HepG2 (cell line): Measurements from ENCODE around the gene UBFD1. TPM values are rescaled to one million over a fixed set of nuclear protein-coding genes. Genes with fewer than 3 reads are reported as not detected.
A peak's percentile ranks its signal among the peaks of the same experiment; 100 is the strongest.

ENCODE experiments used
- ATAC-seq: fragments of 200-7000 bp; cut with Tn5 transposase; 3 replicates; pipeline ENCODE4 v1.9.1; 2020; ENCODE audit warnings: mild to moderate bottlenecking, moderate library complexity
- BruUV-seq: library from RNA; stranded (reverse); fragments of 400-500 nt; replicated peaks from 2 replicates; lab custom pipeline; 2021; lab: Mats Ljungman, UMichigan
- CTCF ChIA-PET: fragments of 300-600 bp; formaldehyde crosslinking; extraction: SDS; loops from one replicate; lab custom pipeline; 2021; ENCODE audit warnings: low total read pairs, inconsistent platforms, low intra/inter-chr PET ratio; lab: Yijun Ruan, JAX
- POLR2A ChIA-PET: fragments of 350-600 bp; sonication (Branson Sonifier 250); formaldehyde crosslinking; loops from one replicate; lab custom pipeline; 2020; ENCODE audit warnings: antibody characterized with exemption, inconsistent platforms; lab: Yijun Ruan, JAX
- DNase-seq: peaks from one replicate; pipeline ENCODE4 v3.0.0-alpha.2; 2015; ENCODE audit warnings: low spot score
- FAIRE-seq: peaks from 3 replicates; lab custom pipeline; 2011; peaks lifted over from hg19 to GRCh38; lab: Jason Lieb, UNC
- H2AFZ ChIP-seq: one replicate; pipeline ENCODE4 v1.6.1; 2011; ENCODE audit warnings: low read length, inconsistent platforms
- H3K27ac ChIP-seq: fragments of 300-600 bp; 3 replicates; pipeline ENCODE4 v1.8.0; 2011; ENCODE audit warnings: mixed run types, mild to moderate bottlenecking, mixed read lengths, low read length, inconsistent platforms; ENCODE audit not compliant: insufficient read depth; ENCODE audit errors: extremely low read length
- H3K27me3 ChIP-seq, 2 experiments: fragments of 200-600 bp in 1 of 2; 2 replicates in 1 of 2; 3 replicates in 1 of 2; pipeline versions ENCODE4 v1.6.0 to v1.8.0; 2011; ENCODE audit warnings: low read length in 2 of 2, mild to moderate bottlenecking in 2 of 2, moderate library complexity in 2 of 2, inconsistent platforms in 1 of 2; ENCODE audit not compliant: insufficient read depth in 2 of 2, control insufficient read depth in 1 of 2
- H3K36me3 ChIP-seq, 2 experiments: fragments of 200-600 bp in 1 of 2; replicated peaks in 1 of 2; 2 replicates in 1 of 2; 3 replicates in 1 of 2; pipeline versions ENCODE4 v1.5.1 to v1.8.0; 2011; ENCODE audit warnings: low read length in 2 of 2, inconsistent platforms in 1 of 2; ENCODE audit not compliant: insufficient read depth in 2 of 2, control insufficient read depth in 1 of 2
- H3K4me1 ChIP-seq: 2 replicates; pipeline ENCODE4 v1.5.1; 2012; ENCODE audit warnings: low read length, inconsistent platforms; ENCODE audit not compliant: insufficient read depth
- H3K4me2 ChIP-seq: 2 replicates; pipeline ENCODE4 v1.6.0; 2011; ENCODE audit warnings: low read depth, low read length, inconsistent platforms
- H3K4me3 ChIP-seq, 3 experiments: fragments of 200-600 bp in 1 of 3; sonication (generic), shearing (Covaris generic) in 1 of 3; replicated peaks in 1 of 3; 2 replicates each; pipeline ENCODE4 v1.5.1; 2011 to 2016; ENCODE audit warnings: low read length in 3 of 3, inconsistent platforms in 2 of 3, low read depth in 2 of 3, mild to moderate bottlenecking in 2 of 3, control low read depth in 1 of 3, mixed read lengths in 1 of 3; ENCODE audit not compliant: insufficient read depth in 1 of 3
- H3K79me2 ChIP-seq: one replicate; pipeline ENCODE4 v1.6.1; 2011; ENCODE audit warnings: low read length, inconsistent platforms; ENCODE audit not compliant: insufficient read depth
- H3K9ac ChIP-seq: 2 replicates; pipeline ENCODE4 v1.6.0; 2011; ENCODE audit warnings: mild to moderate bottlenecking, low read depth, low read length, inconsistent platforms; ENCODE audit not compliant: insufficient read depth
- H3K9me3 ChIP-seq: 2 replicates; pipeline ENCODE4 v1.5.1; 2012; ENCODE audit warnings: mild to moderate bottlenecking, low read length
- H4K20me1 ChIP-seq: 2 replicates; pipeline ENCODE4 v1.6.0; 2011; ENCODE audit warnings: inconsistent platforms, mild to moderate bottlenecking, low read length, moderate library complexity; ENCODE audit not compliant: insufficient read depth
- FOXO4 ChIP-seq: sonication (generic); formaldehyde crosslinking; conservative IDR thresholded peaks from 2 replicates; pipeline ENCODE4 v1.8.1; 2023; ENCODE audit warnings: missing genetic modification reagents
- NRL ChIP-seq: sonication (generic); formaldehyde crosslinking; IDR thresholded peaks from 2 replicates; pipeline ENCODE4 v1.5.0; 2020; ENCODE audit warnings: missing genetic modification reagents, mild to moderate bottlenecking, moderate library complexity, borderline replicate concordance
- RBM22 ChIP-seq: fragments of 200-400 bp; formaldehyde crosslinking; optimal IDR thresholded peaks from 2 replicates; pipeline ENCODE3; 2017; ENCODE audit warnings: mild to moderate bottlenecking, low read length, moderate library complexity
- YEATS2 ChIP-seq: sonication (generic); formaldehyde crosslinking; IDR thresholded peaks from 2 replicates; pipeline ENCODE4 v1.4.0; 2020; ENCODE audit warnings: missing genetic modification reagents, borderline replicate concordance
- ZNF207 ChIP-seq: fragments of 450-650 bp; IDR thresholded peaks from 2 replicates; pipeline ENCODE4 v1.6.1; 2016; ENCODE audit warnings: antibody characterized with exemption, borderline replicate concordance
- ZNF616 ChIP-seq: sonication (generic); formaldehyde crosslinking; IDR thresholded peaks from 2 replicates; pipeline ENCODE4 v1.5.0; 2020; ENCODE audit warnings: low read depth, mild to moderate bottlenecking, missing genetic modification reagents
- WGBS: methylation state at CpG from one replicate; pipeline ENCODE4 v1.1.6; 2017; ENCODE audit warnings: low lambda C conversion rate; 5-methylcytosine and 5-hydroxymethylcytosine counted together
- in situ Hi-C: cut with HindIII; loops from 2 replicates; pipeline ENCODE4 v1.10.0; 2017; ENCODE audit warnings: low pct_unique_long_range_greater_than_20kb; ENCODE audit not compliant: extremely low pct_ligation_motif_present
- intact Hi-C: fragments of 100-400 bp; cut with micrococcal nuclease; formaldehyde crosslinking; loops from one replicate; pipeline ENCODE4 v1.10.0; 2022; ENCODE audit not compliant: unreplicated experiment
- polyA plus RNA-seq, 8 experiments: library from polyadenylated mRNA; depleted of rRNA in 3 of 8; stranded (reverse) in 7 of 8; unstranded in 1 of 8; fragments of >200 nt; fragmentation: Illumina TruSeq in 4 of 8; extraction: Trizol in 4 of 8; gene quantifications; 2 replicates each; pipeline versions ENCODE4 v1.2.1 to v1.2.3, GENCODE V29; 2011 to 2016; ENCODE audit warnings: low read depth in 4 of 8, missing spikeins in 1 of 8, mixed read lengths in 1 of 8; ENCODE audit not compliant: insufficient read depth in 1 of 8
- total RNA-seq, 5 experiments: library from RNA; depleted of rRNA; stranded (reverse); fragments of >200 nt; fragmentation: Illumina TruSeq; extraction: Trizol; gene quantifications; 2 replicates each; pipeline ENCODE4 v1.2.3, GENCODE V29; 2016; ENCODE audit warnings: low read depth in 1 of 5

The UBFD1 gene
- total and polyA plus RNA-seq, 2 of the 13 experiments (the other 11 are each of a cell fraction or from before 2014, with no cell fraction given), result 100 to 111 TPM

GRCh38 chr16:23584186-23585076 lies 26.9 kb downstream of the UBFD1 start:
- Histone ChIP-seq H3K9ac (no peak overlapping the region), H3K27me3 (no peaks in the 10 kb centered on the region), H3K79me2 (peaks cover 23% of the 10 kb centered on the region), H3K27ac (no peak overlapping the region), H3K4me1 (no peaks in the 10 kb centered on the region), H3K9me3 (no peaks in the 10 kb centered on the region), H3K4me2 (no peak overlapping the region), H3K36me3 (peaks cover 33 to 76% of the 10 kb centered on the region in 2 experiments), H3K4me3 (no peak overlapping the region), H4K20me1 (no peaks in the 10 kb centered on the region; the same call in 1 of the 2 replicates), H2AFZ (no peak overlapping the region)
- no peak for DNase-seq
- no peak for FAIRE-seq
- POLR2A ChIA-PET, result interaction anchor here (0.6 to 1.4 kb wide), 2 partner anchors 27 to 45 kb away, joined by 3 read pairs; partner anchors contain the start of gene UBFD1
- ATAC-seq, result no peak
- TF ChIP-seq ZNF207, result no peak
- TF ChIP-seq NRL (CRISPR knock-in tag), result 0 out of 2 replicates have a peak, but pooled peaks have one; percentile 30
- peak; percentile 83 for TF ChIP-seq RBM22
- 0 out of 2 replicates have a peak, but pooled peaks have one; percentile 58 for TF ChIP-seq FOXO4
- no peak for TF ChIP-seq ZNF616 (CRISPR knock-in tag)
- TF ChIP-seq YEATS2, result no peak
- 88% methylated on average over 13 of the region's 14 CpGs for WGBS
- CTCF ChIA-PET, result no interaction called here
- in situ Hi-C loops, result no loop called here
- no TSS peak for BruUV-seq
- intact Hi-C loops, result no loop called here
